NK-92 treated with Interleukin-12 subunit alpha and Interleukin-12 subunit beta, amount 100 ng/mL, for 24 hours (cell line): Measurements from ENCODE around the gene PON2.
"Not testable (repeated sequence)": the region's sequence is repeated elsewhere in the genome, so short reads cannot be mapped to it uniquely, and the experiment has no call there.

Experiments
- DNase-seq: peaks from one replicate; lab custom pipeline; 2025; lab: John Stamatoyannopoulos, UW

Gene PON2

DNA sequence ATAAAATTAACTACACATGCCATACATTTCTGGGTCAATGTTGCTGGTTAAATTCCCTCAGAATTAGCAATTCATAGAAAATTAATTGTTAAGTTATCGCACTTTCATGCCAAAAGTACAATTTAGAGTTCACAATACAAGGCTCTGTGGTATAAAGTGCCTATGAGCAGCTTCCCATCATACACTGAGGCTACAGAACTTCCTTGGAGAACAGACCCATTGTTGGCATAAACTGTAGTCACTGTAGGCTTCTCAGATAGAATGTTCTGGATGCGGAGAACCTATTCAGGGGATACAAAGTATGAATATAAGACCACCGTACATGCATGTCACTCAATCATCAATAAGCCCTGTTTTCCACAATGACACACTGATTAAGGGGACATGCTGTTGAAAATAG lies 29.6 kb downstream of the PON2 start:
- no peak for DNase-seq

DNA sequence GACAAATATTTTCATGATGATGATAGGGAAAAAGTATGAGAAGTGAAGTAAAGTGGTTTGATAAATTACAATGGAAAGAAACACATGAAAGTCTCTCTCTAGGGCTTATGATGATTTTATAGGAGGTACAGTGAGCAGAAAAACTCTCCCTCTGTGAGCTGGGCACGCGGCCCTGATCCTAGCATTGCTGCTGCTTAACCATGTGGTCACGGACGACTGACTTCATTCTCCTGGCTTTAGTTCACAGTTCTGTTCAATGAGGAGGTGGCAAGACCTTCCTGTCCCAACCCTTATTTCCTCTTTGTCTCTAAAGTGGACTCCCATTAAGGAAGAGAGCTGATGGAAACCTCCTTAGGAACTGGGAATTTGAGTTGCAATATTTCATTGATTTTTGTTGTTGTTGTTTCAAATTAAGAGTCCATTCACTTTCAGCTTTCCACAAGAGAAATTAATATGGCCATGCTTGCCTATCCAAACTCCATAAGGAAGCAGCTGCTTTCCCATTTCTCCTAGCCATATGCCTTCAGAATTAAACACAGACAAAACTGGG lies 30.4 kb downstream of the PON2 start:
- DNase-seq, result no peak

DNA sequence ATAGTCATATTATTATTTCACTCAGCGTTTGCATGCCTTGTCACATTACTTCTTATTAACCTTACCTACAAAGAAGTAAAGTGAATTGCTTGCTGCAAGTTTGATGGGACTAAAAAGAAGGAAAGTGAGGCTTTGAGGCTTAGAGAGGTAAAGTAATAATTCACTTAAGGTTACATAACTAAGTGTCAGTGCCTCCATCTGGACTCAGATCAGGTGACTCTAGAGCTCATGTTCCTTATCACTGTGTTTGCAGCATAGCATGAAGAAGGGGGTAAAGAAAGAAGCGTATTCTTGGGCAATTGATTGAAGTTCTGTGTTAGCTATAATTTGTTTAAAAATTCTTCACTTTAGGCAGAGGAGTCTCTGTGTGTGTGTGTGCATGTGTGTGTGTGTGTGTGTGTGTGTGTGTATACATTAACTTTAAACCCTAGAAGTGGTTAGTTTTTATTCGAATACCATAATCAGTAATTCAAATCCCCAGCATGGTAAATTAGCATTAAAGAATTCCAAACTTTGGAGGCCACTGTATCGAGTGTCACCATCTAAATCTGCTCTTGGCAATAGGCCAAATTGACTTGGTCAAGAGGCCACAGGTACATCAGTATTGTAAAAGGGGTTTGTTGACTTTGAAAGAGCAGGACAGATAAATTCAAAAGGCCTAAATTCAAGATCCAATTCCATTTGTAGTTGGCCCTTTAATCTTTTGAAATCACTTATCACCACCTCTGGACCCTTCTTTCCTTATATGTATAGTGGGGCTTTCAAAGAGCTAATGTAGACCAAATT lies 36.5 kb downstream of the PON2 start:
- DNase-seq, result no peak

DNA sequence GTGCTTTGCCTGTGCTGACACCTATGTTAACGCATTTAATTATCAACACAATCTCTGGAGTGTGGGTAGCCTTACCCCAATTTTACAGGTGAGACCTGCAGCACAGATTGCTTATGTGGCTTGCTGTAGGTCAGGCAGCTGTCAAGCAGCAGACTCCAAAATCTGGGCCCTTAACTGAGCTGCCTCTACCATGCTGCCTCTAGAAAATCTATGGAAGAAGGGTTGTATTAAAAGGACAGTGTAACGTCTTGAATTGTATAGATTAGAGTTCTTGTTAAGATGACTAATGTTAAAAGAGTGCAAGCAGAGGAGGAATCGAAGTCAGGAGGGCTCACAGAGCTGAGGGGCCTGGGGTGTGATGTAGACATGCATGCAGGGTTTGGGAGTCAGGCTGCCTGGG lies 37.4 kb downstream of the PON2 start:
- DNase-seq, result no peak

GRCh38 chr7:95396136-95397032 lies 38.4 kb downstream of the PON2 start, which contains the start of gene PON3:
PON3 (minus strand) TSS chr7:95396375; CDS start chr7:95396350, 25 bp downstream.
- no peak for DNase-seq

DNA sequence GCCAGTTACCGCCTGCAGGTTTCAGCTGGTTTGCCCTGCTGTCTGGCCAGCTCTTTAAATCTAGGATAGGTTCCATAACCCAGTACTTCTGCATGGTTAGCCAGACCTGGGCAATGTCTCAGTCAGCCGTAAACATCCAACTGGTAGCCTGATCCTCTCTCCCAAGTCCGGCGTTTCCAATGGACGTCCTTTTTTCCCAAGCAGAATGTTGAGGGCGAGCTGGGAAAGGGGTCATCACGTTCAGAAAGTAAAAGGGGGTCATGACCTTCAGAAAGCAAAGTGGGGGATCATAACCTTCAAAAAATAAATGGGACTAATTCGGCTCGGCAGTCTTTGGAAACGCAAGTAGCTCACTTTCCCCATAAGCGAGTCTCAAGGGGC lies 39.1 kb downstream of the PON2 start:
- no peak for DNase-seq

GRCh38 chr7:95394370-95394769 lies 40.5 kb downstream of the PON2 start:
- DNase-seq, result no peak

- no peak for DNase-seq
These were observed 43.1 kb downstream of the PON2 start for GRCh38 chr7:95391761-95392160.

DNA sequence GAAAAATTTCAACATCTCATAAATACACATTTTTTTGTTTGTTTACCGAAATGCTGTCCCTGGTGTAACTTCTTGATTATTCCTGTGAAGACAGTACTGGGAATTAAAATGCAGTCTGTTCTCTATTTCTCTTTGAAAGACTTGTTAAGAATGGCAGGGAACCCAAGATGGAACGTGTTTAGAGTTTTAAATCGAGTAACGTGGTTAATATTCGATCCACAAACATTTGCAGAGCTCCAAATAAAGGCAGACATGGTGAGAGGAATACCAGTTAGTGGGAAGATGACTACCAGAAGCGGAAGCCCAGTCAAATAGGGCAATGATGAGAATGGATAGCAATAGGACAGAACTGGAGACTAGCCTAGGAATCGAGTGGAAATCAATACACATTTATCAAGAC lies 45.3 kb downstream of the PON2 start:
- no peak for DNase-seq

GRCh38 chr7:95379457-95379856 lies 55.4 kb downstream of the PON2 start:
- not testable (repeated sequence) for DNase-seq

DNA sequence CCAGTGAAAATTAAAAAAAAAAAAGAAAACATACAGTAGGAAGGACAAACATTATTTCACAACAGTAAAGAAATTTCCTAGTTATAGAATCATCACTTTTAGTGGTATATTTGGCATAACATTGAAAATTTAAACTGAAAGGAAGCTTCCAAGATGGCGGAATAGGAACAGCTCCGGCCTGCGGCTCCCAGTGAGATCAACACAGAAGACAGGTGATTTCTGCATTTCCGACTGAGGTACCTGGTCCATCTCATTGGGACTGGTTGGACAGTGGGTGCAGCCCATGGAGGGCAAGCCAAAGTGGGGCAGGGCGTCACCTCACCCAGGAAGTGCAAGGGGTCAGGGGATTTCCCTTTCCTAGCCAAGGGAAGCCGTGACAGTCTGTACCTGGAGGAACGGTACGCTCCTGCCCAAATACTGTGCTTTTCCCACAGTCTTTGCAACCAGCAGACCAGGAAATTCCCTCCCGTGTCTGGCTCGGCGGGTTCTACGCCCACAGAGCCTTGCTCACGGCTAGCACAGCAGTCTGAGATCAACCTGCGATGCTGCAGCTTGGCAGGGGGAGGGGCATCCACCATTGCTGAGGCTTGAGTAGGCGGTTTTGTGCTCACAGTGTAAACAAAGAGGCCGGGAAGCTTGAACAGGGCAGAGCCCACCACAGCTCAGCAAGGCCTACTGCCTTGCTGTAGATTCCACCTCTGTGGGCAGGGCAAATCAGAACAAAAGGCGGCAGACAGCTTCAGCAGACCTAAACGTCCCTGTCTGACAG lies 58.0 kb downstream of the PON2 start:
- no peak for DNase-seq

DNA sequence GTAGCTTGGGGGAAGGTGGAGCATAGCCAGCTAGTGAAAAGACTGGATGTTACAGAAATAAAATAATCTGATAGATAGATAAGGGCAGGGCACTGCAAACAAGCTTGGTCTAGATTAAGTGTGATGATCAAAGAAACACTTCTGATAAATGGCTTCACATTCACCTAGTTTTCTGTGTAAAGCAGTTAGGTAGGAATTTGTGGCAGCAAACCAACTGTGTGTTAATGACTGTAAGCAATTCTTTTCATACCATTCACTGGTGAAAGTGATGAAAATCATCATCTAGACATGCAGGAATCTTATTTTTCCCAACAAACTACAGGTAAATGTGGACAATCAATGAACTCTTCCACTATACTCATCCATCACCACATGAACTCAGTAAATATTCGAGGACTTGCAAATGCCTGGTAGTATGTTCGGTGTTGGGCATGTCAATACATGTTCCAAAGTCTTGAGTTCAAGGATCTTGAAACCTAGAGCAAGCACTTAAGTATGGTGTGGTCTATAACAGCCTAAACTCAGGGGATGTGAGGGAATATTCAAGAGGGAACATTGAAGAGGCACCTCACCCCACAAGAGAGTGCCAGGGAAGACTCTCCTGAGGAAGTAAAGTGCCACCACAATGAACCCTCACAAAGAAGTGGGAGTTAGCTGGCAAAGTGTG lies 59.1 kb downstream of the PON2 start:
- no peak for DNase-seq

DNA sequence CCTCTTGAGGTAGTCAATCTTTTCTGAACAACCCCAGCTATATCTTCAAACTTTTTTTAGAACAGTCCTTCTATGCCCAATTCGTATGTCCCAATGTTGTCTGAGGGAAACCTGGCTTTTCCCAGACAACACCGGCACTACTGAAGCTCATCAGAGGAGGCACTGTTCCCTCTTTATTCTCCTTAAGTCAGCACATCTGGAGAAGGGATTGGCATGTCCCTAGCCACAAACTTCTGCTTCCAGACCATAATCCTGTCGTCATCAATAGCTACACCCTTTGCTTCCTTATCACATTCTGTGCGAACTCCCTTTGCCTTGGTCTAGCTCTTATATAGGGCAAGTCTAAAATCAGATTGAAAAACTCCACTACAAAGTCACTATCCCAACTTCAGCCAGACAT lies 61.5 kb downstream of the PON2 start:
- no peak for DNase-seq

- no peak for DNase-seq
These were observed 66.6 kb downstream of the PON2 start for GRCh38 chr7:95368235-95368634.

- no peak for DNase-seq
These were observed 67.2 kb downstream of the PON2 start for GRCh38 chr7:95367606-95368005.

DNA sequence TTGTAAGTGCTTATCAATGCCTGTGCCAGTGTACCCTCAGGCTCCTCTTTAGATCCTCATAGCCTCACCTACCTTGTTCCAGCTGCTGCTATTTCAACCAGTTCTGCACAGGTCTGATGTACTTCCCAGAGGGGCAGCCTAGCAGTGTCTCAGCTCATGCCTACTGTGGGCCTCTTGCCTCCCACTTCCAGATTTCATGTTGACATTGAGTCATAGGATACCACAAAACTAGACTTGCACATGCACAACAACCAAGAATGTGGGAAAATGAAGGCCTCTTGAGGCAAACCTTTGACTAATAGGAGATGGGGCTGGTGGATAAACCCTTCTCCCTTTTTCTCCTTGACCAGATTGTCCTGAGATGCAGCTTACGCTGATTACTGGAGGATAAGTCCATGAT lies 69.7 kb downstream of the PON2 start:
- DNase-seq, result no peak

DNA sequence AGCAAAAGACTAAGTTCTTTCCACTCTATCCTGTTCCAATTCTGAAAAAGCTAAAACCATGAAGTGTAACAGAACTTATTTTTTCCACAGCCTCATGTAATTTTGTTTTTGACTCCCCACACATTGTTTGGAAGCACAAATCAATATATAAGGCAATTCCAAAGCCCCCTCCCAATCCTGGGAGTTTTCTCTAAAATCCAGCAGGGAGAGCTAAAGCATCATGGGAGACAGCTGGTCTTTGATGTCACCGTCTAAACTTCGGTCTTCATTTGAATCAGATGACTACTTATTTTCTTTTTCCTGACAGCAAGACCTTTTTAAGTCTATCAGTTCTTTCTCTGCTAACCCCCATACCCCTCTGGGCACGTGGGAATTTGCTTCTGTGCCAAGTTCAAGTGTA lies 77.2 kb downstream of the PON2 start:
- DNase-seq, result no peak
